ENCODE data around the gene FNDC3B.

GRCh38 chr3:172329070-172329469 lies 289.7 kb downstream of the FNDC3B start:
- TF ChIP-seq RBAK (tag by site-specific recombination; IDR thresholded peaks at IDR 0.05): no peak
- TF ChIP-seq ZNF629 (tag by site-specific recombination; IDR thresholded peaks at IDR 0.05): no peak
- TF ChIP-seq ZNF10 (tag by site-specific recombination; IDR thresholded peaks at IDR 0.05): no peak
- TF ChIP-seq, protein P1, sequence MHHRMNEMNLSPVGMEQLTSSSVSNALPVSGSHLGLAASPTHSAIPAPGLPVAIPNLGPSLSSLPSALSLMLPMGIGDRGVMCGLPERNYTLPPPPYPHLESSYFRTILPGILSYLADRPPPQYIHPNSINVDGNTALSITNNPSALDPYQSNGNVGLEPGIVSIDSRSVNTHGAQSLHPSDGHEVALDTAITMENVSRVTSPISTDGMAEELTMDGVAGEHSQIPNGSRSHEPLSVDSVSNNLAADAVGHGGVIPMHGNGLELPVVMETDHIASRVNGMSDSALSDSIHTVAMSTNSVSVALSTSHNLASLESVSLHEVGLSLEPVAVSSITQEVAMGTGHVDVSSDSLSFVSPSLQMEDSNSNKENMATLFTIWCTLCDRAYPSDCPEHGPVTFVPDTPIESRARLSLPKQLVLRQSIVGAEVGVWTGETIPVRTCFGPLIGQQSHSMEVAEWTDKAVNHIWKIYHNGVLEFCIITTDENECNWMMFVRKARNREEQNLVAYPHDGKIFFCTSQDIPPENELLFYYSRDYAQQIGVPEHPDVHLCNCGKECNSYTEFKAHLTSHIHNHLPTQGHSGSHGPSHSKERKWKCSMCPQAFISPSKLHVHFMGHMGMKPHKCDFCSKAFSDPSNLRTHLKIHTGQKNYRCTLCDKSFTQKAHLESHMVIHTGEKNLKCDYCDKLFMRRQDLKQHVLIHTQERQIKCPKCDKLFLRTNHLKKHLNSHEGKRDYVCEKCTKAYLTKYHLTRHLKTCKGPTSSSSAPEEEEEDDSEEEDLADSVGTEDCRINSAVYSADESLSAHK (tag by site-specific recombination; IDR thresholded peaks at IDR 0.05): no peak
- TF ChIP-seq, protein P2, sequence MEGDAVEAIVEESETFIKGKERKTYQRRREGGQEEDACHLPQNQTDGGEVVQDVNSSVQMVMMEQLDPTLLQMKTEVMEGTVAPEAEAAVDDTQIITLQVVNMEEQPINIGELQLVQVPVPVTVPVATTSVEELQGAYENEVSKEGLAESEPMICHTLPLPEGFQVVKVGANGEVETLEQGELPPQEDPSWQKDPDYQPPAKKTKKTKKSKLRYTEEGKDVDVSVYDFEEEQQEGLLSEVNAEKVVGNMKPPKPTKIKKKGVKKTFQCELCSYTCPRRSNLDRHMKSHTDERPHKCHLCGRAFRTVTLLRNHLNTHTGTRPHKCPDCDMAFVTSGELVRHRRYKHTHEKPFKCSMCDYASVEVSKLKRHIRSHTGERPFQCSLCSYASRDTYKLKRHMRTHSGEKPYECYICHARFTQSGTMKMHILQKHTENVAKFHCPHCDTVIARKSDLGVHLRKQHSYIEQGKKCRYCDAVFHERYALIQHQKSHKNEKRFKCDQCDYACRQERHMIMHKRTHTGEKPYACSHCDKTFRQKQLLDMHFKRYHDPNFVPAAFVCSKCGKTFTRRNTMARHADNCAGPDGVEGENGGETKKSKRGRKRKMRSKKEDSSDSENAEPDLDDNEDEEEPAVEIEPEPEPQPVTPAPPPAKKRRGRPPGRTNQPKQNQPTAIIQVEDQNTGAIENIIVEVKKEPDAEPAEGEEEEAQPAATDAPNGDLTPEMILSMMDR (tag by site-specific recombination; IDR thresholded peaks at IDR 0.05): no peak
- no peak for TF ChIP-seq ZNF19 (tag by site-specific recombination; IDR thresholded peaks at IDR 0.05; ENCODE audit: low read depth)
- TF ChIP-seq TCF7L2 (IDR thresholded peaks at IDR 0.05; ENCODE audit: borderline replicate concordance, low read depth, low read length): no peak
- no peak for TF ChIP-seq ZNF670 (tag by site-specific recombination; IDR thresholded peaks at IDR 0.05; ENCODE audit: low read depth)
- no peak for TF ChIP-seq ZNF768 (tag by site-specific recombination; IDR thresholded peaks at IDR 0.05)
- no peak for TF ChIP-seq ZNF473 (tag by site-specific recombination; IDR thresholded peaks at IDR 0.05)
- no peak for TF ChIP-seq ZXDB (tag by site-specific recombination; IDR thresholded peaks at IDR 0.05)
- TF ChIP-seq KLF16 (tag by site-specific recombination; IDR thresholded peaks at IDR 0.05): no peak
